Breast epithelium (tissue), 4 donors: ENCODE data around the gene ANK2. TPM values are rescaled to one million over a fixed set of nuclear protein-coding genes. Genes with fewer than 3 reads are reported as not detected.

Experiments used
- DNase-seq, 2 donors: peaks; one replicate each; pipeline ENCODE4 v3.0.0-alpha.2; 2019; ENCODE audit warnings: low spot score in 2 of 2
- H3K27ac ChIP-seq, 2 donors: fragments of 200-600 bp; sonication (generic) in 1 of 2; one replicate each; pipeline ENCODE4 v1.5.1; 2016 to 2019; ENCODE audit warnings: mild to moderate bottlenecking in 1 of 2
- H3K27me3 ChIP-seq, 2 donors: fragments of 200-600 bp; sonication (generic) in 1 of 2; one replicate each; pipeline versions ENCODE4 v1.5.1 to v1.6.0; 2017 to 2019; ENCODE audit warnings: control low read depth in 1 of 2, mild to moderate bottlenecking in 1 of 2
- H3K36me3 ChIP-seq: fragments of 200-600 bp; one replicate; pipeline ENCODE4 v1.5.1; 2019
- H3K4me1 ChIP-seq, 2 donors: fragments of 200-600 bp; sonication (generic); one replicate each; pipeline ENCODE4 v1.5.1; 2016 to 2019; ENCODE audit warnings: control low read depth in 1 of 2
- H3K4me3 ChIP-seq, 3 donors: fragments of 200-600 bp; sonication (generic); 1 replicate in 2 of 3; 2 replicates in 1 of 3; pipeline ENCODE4 v1.5.1; 2016 to 2019; ENCODE audit warnings: mild to moderate bottlenecking in 3 of 3, moderate library complexity in 2 of 3
- H3K9me3 ChIP-seq, 2 donors: fragments of 200-600 bp; sonication (generic) in 1 of 2; one replicate each; pipeline ENCODE4 v1.5.1; 2016 to 2019; ENCODE audit warnings: control low read depth in 1 of 2
- CTCF ChIP-seq, 3 donors: fragments of 450-650 bp; IDR thresholded peaks; one replicate each; pipeline ENCODE4 v1.5.1; 2016 to 2017; ENCODE audit warnings: antibody characterized with exemption in 3 of 3, mild to moderate bottlenecking in 3 of 3, moderate library complexity in 3 of 3
- POLR2A ChIP-seq: fragments of 450-650 bp; IDR thresholded peaks from one replicate; pipeline ENCODE4 v1.6.1; 2016; ENCODE audit warnings: antibody characterized with exemption, mild to moderate bottlenecking, moderate library complexity
- POLR2AphosphoS5 ChIP-seq, 3 donors: sonication (generic); formaldehyde crosslinking; IDR thresholded peaks; one replicate each; pipeline ENCODE4 v1.6.1; 2017; ENCODE audit warnings: antibody characterized with exemption in 3 of 3
- intact Hi-C: fragments of 100-400 bp; cut with DNase I; formaldehyde crosslinking; loops from one replicate; pipeline ENCODE4 v1.15.1; 2023; ENCODE audit warnings: low total_unique reads
- total RNA-seq, 3 donors: library from RNA; depleted of rRNA; stranded (reverse); fragments of >200 nt; gene quantifications; one replicate each; pipeline ENCODE4 v1.1.0, GENCODE V29; 2016

Gene ANK2
- total RNA-seq, 3 donors from 2014 or later = 22.0 to 145 (median 36.7) TPM

GRCh38 chr4:113292371-113293042 is 243.1 kb downstream of the ANK2 start:
- TF ChIP-seq POLR2AphosphoS5 (IDR thresholded peaks at IDR 0.05) (no peak), CTCF (IDR thresholded peaks at IDR 0.05) (no peak), POLR2A (no peak)
- Histone ChIP-seq H3K27ac (peak overlapping the region; percentile 53 to 87), H3K4me3 (peak overlapping the region; percentile 19 to 57 (median 40)), H3K9me3 (no peaks in the 10 kb centered on the region), H3K27me3 (no peaks in the 10 kb centered on the region), H3K4me1 (no peaks in the 10 kb centered on the region), H3K36me3 (no peaks in the 10 kb centered on the region)
- intact Hi-C loops = no loop called here
- no peak for DNase-seq

GRCh38 chr4:113293043-113293560 is 243.6 kb downstream of the ANK2 start:
- Histone ChIP-seq H3K27me3 (no peaks in the 10 kb centered on the region), H3K4me3 (peak overlapping the region; percentile 19 to 57 (median 40)), H3K4me1 (no peaks in the 10 kb centered on the region), H3K9me3 (no peaks in the 10 kb centered on the region), H3K27ac (peak overlapping the region; percentile 53 to 87), H3K36me3 (no peaks in the 10 kb centered on the region)
- intact Hi-C loops = no loop called here
- TF ChIP-seq CTCF (IDR thresholded peaks at IDR 0.05) (no peak), POLR2AphosphoS5 (IDR thresholded peaks at IDR 0.05) (no peak), POLR2A (no peak)
- no peak for DNase-seq

GRCh38 chr4:113293674-113294073 is 244.2 kb downstream of the ANK2 start:
- DNase-seq = no peak
- no peaks in the 10 kb centered on the region for H3K36me3 ChIP-seq
- TF ChIP-seq POLR2AphosphoS5 (IDR thresholded peaks at IDR 0.05) (no peak), CTCF (IDR thresholded peaks at IDR 0.05) (no peak), POLR2A (no peak)
- intact Hi-C loops = no loop called here
- peak overlapping the region; percentile 19 to 57 (median 40) for H3K4me3 ChIP-seq
- H3K9me3 ChIP-seq = no peaks in the 10 kb centered on the region
- H3K27me3 ChIP-seq = no peaks in the 10 kb centered on the region
- H3K27ac ChIP-seq = peak overlapping the region; percentile 53 to 87
- no peaks in the 10 kb centered on the region for H3K4me1 ChIP-seq

- intact Hi-C loops = no loop called here
- no peaks in the 10 kb centered on the region for H3K4me1 ChIP-seq
- H3K36me3 ChIP-seq = no peaks in the 10 kb centered on the region
- no peaks in the 10 kb centered on the region for H3K27me3 ChIP-seq
- peak overlapping the region; percentile 9 to 30 for H3K27ac ChIP-seq
- DNase-seq = no peak
- no peak for TF ChIP-seq POLR2A
- TF ChIP-seq POLR2AphosphoS5 (IDR thresholded peaks at IDR 0.05) = no peak
- TF ChIP-seq CTCF (IDR thresholded peaks at IDR 0.05) = no peak
- peak overlapping the region in 2 of 3 donors; percentile 23 to 40 for H3K4me3 ChIP-seq
- no peaks in the 10 kb centered on the region for H3K9me3 ChIP-seq
These were observed 245.5 kb downstream of the ANK2 start for GRCh38 chr4:113294908-113295307.

- no peaks in the 10 kb centered on the region for H3K9me3 ChIP-seq
- no peak for DNase-seq
- no peaks in the 10 kb centered on the region for H3K36me3 ChIP-seq
- TF ChIP-seq CTCF (IDR thresholded peaks at IDR 0.05) = no peak
- peak in 1 of 3 donors; percentile 43 for TF ChIP-seq POLR2AphosphoS5 (IDR thresholded peaks at IDR 0.05)
- no peak overlapping the region for H3K4me3 ChIP-seq
- peak overlapping the region; percentile 45 to 48 for H3K27ac ChIP-seq
- H3K27me3 ChIP-seq = no peaks in the 10 kb centered on the region
- intact Hi-C loops = no loop called here
- H3K4me1 ChIP-seq = no peaks in the 10 kb centered on the region
These were observed 251.0 kb downstream of the ANK2 start for GRCh38 chr4:113300471-113300928.
